HUES48 (cell line): ENCODE results near the gene NABP1.

ENCODE experiments used
- H3K27ac ChIP-seq: one replicate; pipeline ENCODE4 v1.7.0; 2013; ENCODE audit warnings: low read depth, low read length, inconsistent platforms
- H3K27me3 ChIP-seq: 2 replicates; pipeline ENCODE4 v1.6.1; 2013; ENCODE audit warnings: mild to moderate bottlenecking, low read length; ENCODE audit not compliant: control insufficient read depth, insufficient read depth
- H3K36me3 ChIP-seq: 2 replicates; pipeline ENCODE4 v1.6.1; 2013; ENCODE audit warnings: low read length; ENCODE audit not compliant: control insufficient read depth, insufficient read depth
- H3K4me1 ChIP-seq: 2 replicates; pipeline ENCODE4 v1.6.1; 2013; ENCODE audit warnings: mild to moderate bottlenecking, low read length; ENCODE audit not compliant: control insufficient read depth, insufficient read depth
- H3K4me3 ChIP-seq: 2 replicates; pipeline ENCODE4 v1.5.1; 2013; ENCODE audit warnings: mild to moderate bottlenecking, low read depth, low read length
- H3K9ac ChIP-seq: 2 replicates; pipeline ENCODE4 v1.6.1; 2013; ENCODE audit warnings: mild to moderate bottlenecking, low read depth, low read length, moderate library complexity
- H3K9me3 ChIP-seq: 2 replicates; pipeline ENCODE4 v1.6.1; 2013; ENCODE audit warnings: low read length; ENCODE audit not compliant: control insufficient read depth, insufficient read depth

NABP1 gene

DNA sequence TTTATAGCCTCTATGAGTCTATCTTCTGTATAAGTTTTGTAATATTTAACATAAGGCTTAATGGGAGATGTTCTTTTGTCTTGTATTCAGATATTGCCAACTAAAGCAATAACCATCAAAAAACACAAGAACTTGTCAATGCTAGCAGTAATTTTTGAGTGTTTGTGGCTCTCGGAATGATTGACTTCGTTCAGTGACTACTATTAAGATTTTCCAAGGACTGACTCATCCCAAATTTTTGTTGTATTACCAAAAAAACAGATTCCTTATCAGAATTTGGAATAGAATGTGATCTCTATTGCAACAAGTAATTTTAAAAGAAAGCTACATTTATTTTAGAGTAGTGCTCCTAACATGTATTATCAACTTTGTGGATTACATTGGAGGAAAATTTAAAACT, 8.1 kb downstream of the NABP1 start:
- H3K27me3 ChIP-seq: no peaks in the 10 kb centered on the region
- H3K36me3 ChIP-seq: peaks cover 30% of the 10 kb centered on the region
- no peaks in the 10 kb centered on the region for H3K9me3 ChIP-seq
- no peak overlapping the region for H3K4me3 ChIP-seq
- H3K27ac ChIP-seq: no peak overlapping the region
- peaks cover 22% of the 10 kb centered on the region for H3K4me1 ChIP-seq
- H3K9ac ChIP-seq: no peak overlapping the region

GRCh38 chr2:191686729-191687128, 8.8 kb downstream of the NABP1 start:
- no peak overlapping the region for H3K9ac ChIP-seq
- no peak overlapping the region for H3K4me3 ChIP-seq
- H3K27ac ChIP-seq: no peak overlapping the region
- no peaks in the 10 kb centered on the region for H3K9me3 ChIP-seq
- peaks cover 30% of the 10 kb centered on the region for H3K36me3 ChIP-seq
- H3K27me3 ChIP-seq: no peaks in the 10 kb centered on the region
- peaks cover 22% of the 10 kb centered on the region for H3K4me1 ChIP-seq

GRCh38 chr2:191687867-191688266, 9.9 kb downstream of the NABP1 start:
- no peaks in the 10 kb centered on the region for H3K27me3 ChIP-seq
- H3K36me3 ChIP-seq: peaks cover 23% of the 10 kb centered on the region
- peaks cover 22% of the 10 kb centered on the region for H3K4me1 ChIP-seq
- H3K27ac ChIP-seq: no peak overlapping the region
- H3K9me3 ChIP-seq: no peaks in the 10 kb centered on the region
- no peak overlapping the region for H3K4me3 ChIP-seq
- H3K9ac ChIP-seq: no peak overlapping the region

GRCh38 chr2:191688934-191689695, 11.2 kb downstream of the NABP1 start:
- Histone ChIP-seq H3K9ac (no peak overlapping the region), H3K27ac (peak overlapping the region; percentile 79), H3K4me3 (no peak overlapping the region), H3K4me1 (peaks cover 22% of the 10 kb centered on the region), H3K36me3 (peaks cover 13% of the 10 kb centered on the region), H3K9me3 (no peaks in the 10 kb centered on the region), H3K27me3 (no peaks in the 10 kb centered on the region)

GRCh38 chr2:191690327-191690726, 12.4 kb downstream of the NABP1 start:
- Histone ChIP-seq H3K27me3 (no peaks in the 10 kb centered on the region), H3K4me3 (no peak overlapping the region), H3K9ac (no peak overlapping the region), H3K36me3 (peaks cover 8% of the 10 kb centered on the region; the same call in 1 of the 2 replicates), H3K27ac (peak overlapping the region; percentile 70), H3K9me3 (no peaks in the 10 kb centered on the region), H3K4me1 (peaks cover 22% of the 10 kb centered on the region)

- H3K36me3 ChIP-seq: peaks cover 4% of the 10 kb centered on the region; the same call in 1 of the 2 replicates
- no peak overlapping the region for H3K9ac ChIP-seq
- no peak overlapping the region for H3K4me3 ChIP-seq
- peaks cover 22% of the 10 kb centered on the region for H3K4me1 ChIP-seq
- no peaks in the 10 kb centered on the region for H3K9me3 ChIP-seq
- H3K27me3 ChIP-seq: no peaks in the 10 kb centered on the region
- H3K27ac ChIP-seq: no peak overlapping the region
Observed at GRCh38 chr2:191691016-191691735, 13.2 kb downstream of the NABP1 start.

DNA sequence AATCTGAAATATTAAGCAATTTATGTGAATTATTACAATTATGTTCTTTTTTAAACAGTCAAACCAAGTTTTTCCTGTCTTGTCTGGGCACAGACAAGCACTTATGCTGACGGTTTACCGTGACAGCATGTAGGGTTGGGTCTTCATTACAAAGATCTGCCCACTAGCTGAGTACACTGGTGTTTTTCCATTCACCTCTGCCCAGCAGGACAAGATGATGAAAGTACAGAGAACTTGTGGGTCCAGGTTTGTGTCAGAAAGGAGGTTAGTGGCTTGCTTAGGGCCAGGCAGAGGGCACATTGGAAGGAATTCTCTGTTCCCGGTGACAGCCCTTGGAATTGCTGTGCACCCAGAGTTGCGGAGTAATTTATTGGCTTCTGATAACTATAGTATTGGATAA, 14.0 kb downstream of the NABP1 start:
- Histone ChIP-seq H3K27me3 (no peaks in the 10 kb centered on the region), H3K4me3 (no peak overlapping the region), H3K9me3 (no peaks in the 10 kb centered on the region), H3K4me1 (peaks cover 22% of the 10 kb centered on the region), H3K27ac (no peak overlapping the region), H3K36me3 (peaks cover under 1% of the 10 kb centered on the region; the same call in 1 of the 2 replicates), H3K9ac (no peak overlapping the region)

- Histone ChIP-seq H3K9me3 (no peaks in the 10 kb centered on the region), H3K36me3 (no peaks in the 10 kb centered on the region), H3K4me3 (no peak overlapping the region), H3K27ac (no peak overlapping the region), H3K4me1 (peaks cover 22% of the 10 kb centered on the region), H3K9ac (no peak overlapping the region), H3K27me3 (no peaks in the 10 kb centered on the region)
Observed at GRCh38 chr2:191692502-191693115, 14.7 kb downstream of the NABP1 start.

DNA sequence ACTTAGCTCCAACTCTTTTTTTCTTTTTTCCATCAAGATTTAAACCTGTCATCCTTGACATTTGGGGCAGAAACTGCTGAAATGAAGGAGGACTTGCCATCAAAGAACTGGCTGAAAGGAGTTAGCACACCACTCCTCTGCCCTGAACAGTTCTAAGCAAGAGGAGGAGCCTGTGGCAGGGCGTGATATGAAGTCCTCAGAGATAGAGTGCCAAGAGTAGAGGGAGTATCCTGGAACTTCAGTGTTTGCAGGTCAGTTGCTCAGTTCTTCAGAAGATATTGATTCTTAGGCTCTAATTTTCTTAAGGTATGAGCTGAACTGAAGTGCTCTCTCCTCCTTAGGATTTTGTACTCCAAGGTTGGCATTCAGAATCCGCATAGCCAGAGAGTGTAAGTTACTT, 15.2 kb downstream of the NABP1 start:
- H3K27me3 ChIP-seq: no peaks in the 10 kb centered on the region
- peaks cover 22% of the 10 kb centered on the region for H3K4me1 ChIP-seq
- no peak overlapping the region for H3K9ac ChIP-seq
- H3K4me3 ChIP-seq: no peak overlapping the region
- H3K9me3 ChIP-seq: no peaks in the 10 kb centered on the region
- no peaks in the 10 kb centered on the region for H3K36me3 ChIP-seq
- H3K27ac ChIP-seq: no peak overlapping the region

GRCh38 chr2:191693778-191694177, 15.8 kb downstream of the NABP1 start:
- Histone ChIP-seq H3K27me3 (no peaks in the 10 kb centered on the region), H3K36me3 (no peaks in the 10 kb centered on the region), H3K4me1 (peaks cover 18% of the 10 kb centered on the region), H3K9ac (no peak overlapping the region), H3K4me3 (no peak overlapping the region), H3K9me3 (no peaks in the 10 kb centered on the region), H3K27ac (no peak overlapping the region)

DNA sequence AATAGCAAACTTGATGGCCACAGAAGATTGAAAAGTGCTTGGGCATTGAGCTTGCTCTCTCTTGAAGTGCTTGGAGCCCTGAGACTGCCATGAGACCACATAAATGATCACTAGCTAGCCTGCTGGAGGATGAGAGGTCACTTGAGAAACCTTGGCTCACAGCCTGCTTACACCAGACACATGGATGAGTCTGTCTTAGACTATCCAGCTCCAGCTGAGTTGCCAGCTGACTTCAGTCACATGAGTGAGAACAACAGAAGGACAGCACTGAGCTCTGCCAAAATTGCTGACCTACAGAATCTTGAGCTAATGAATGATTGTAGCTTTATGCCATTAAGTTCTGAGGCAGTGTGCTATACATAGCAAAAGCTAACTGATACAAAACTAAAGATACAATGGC, 18.1 kb downstream of the NABP1 start:
- Histone ChIP-seq H3K9me3 (0 out of 2 replicates have a peak, but pooled peaks cover 2% of the 10 kb centered on the region), H3K27ac (no peak overlapping the region)

More for the DNA sequence above, 18.1 kb downstream of the NABP1 start:
- no peaks in the 10 kb centered on the region for H3K4me1 ChIP-seq
- no peak overlapping the region for H3K9ac ChIP-seq
- H3K27me3 ChIP-seq: no peaks in the 10 kb centered on the region
- no peak overlapping the region for H3K4me3 ChIP-seq
- no peaks in the 10 kb centered on the region for H3K36me3 ChIP-seq
